ENCODE data around the gene LIMK1.
"Not testable (repeated sequence)": the region's sequence is repeated elsewhere in the genome, so short reads cannot be mapped to it uniquely, and the experiment has no call there.

The LIMK1 gene

DNA sequence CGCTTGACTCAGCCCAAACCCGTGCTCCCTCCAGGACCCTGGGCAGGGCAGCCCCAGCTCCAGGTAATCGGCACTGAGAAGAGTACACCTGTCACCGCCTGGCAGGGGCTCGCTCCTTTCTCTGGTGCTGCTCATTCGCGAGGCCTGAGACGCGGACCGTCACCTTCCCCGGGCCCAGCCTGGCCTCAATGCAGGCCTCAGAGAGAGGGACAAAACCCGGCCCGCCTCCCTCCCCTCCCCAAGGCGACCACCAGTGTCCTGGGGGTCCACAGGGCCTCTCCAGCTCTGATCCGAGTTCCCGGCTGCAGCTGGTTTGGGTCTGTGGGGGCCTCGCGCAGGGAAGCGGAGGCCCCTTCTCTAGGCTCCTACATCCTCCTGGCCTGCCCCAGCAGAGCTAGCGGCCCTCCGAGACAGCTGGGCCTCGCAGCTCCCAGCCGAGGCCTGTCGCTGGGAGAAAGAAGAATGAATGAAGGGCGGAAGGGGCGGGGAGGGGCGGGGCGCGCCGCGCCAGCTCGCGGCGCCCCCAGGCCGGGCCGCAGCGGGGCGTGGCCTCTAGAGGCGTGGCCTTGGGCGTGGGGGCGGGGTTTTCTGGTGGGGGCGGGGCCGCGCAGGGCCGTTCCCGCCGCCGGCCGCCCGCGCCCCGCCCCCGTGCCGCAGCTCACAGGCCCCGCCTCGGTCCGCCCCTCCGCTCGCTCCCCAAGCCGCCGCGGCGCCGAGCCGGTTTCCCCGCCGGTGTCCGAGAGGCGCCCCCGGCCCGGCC lies at the start of gene LIMK1:
Gene LIMK1 (plus strand): TSS at position 688 of the 760 bp plus-strand sequence. CDS start 187 bp downstream, outside the sequence.
- peak; percentile 83 for ATAC-seq
- peak; percentile 76 to 87 for DNase-seq (ENCODE audit: low spot score in 2 of 2)
- Mint-ChIP-seq H3K9me3 (no peaks in the 10 kb centered on the region), H3K4me3 (peak within 1 kb of the TSS; percentile 89), H3K27ac (peak within 1 kb of the TSS; percentile 85), H3K36me3 (peaks cover 32% of the 10 kb centered on the region), H3K4me1 (peaks cover 21% of the 10 kb centered on the region)

DNA sequence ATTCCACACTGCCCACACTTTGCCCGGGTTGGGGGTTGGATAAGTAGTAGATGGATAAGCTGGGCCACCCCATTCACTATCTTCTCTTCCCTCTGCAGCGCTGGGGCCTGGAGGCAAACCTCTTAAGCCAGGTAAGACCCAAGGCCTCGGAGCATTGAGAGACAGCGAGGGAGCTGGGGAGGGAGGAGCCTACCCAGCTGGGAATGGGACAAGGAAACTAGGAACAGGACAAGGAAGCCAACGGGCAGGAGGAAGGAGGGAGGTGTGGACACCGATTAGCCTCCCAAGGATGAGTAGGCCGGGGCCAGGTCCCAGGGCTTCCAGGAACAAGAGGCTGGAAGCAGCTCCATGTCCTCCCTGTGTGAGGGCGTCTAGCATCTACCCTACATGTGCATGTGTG lies 46.0 kb upstream of the LIMK1 start:
- no peaks in the 10 kb centered on the region for H3K9me3 Mint-ChIP-seq
- DNase-seq (ENCODE audit: low spot score in 2 of 2) (no peak), ATAC-seq (no peak)
- H3K36me3 Mint-ChIP-seq = no peaks in the 10 kb centered on the region
- H3K4me1 Mint-ChIP-seq = no peaks in the 10 kb centered on the region
- no peak overlapping the region for H3K4me3 Mint-ChIP-seq
- H3K27ac Mint-ChIP-seq = no peak overlapping the region

DNA sequence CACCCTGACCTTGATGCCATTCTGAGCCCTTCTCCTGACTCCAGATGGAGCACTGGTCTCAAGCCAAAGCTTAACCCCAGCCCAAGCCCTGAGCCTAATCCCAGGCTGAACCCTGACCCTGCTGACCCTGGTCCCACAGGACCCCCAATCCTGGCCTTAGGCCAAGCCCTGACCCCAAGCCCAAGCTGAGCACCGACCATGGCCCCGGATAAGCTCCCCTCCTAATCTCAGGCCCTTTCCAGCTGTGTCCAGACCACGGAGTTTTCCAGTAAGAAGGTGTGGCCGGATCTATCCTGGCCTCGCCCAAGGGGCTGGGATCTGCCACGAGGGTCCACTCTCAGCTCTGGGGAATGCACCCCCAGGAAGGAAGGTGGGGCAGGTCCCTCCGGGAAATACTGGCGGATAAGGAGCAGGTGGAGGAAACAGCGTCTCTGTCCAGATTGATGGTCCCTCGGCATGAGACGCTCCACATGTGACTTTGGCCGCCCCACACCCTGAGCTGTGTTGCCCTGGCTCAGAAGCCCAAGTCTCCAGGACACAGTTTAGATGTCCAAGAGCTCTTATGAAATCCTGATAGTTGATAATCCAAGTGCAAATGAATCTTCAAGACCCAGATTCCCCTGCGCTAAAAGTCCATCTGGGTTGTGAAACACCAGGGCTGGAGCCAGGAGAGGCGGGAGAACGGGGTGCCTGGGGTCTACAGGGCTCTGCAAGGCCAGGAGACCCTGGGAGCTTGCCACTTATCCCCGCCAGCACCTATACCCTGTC lies 45.2 kb upstream of the LIMK1 start:
- no peak for ATAC-seq
- no peaks in the 10 kb centered on the region for H3K36me3 Mint-ChIP-seq
- no peaks in the 10 kb centered on the region for H3K4me1 Mint-ChIP-seq
- no peak overlapping the region for H3K4me3 Mint-ChIP-seq
- no peaks in the 10 kb centered on the region for H3K9me3 Mint-ChIP-seq
- H3K27ac Mint-ChIP-seq = no peak overlapping the region
- DNase-seq (ENCODE audit: low spot score in 2 of 2) = no peak

DNA sequence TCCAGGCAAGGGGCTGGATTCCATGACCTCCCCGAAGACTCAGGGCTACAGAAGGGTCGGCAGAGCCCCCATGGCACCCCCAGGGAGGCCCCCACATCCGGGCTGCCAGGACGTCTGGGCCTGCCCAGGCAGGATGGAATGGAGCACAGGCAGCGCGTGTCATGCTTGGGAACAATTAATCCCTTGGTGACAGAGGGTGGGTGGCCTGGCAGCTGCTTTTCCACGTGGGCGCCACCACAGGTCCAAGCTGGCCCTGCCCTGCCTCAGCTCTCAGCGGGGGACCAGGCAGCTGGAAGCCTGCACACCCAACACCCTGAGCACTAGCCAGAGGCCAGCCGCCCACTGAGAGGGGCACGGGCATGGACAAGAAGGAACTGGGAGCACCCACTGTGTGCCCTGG lies 44.3 kb upstream of the LIMK1 start:
- DNase-seq (ENCODE audit: low spot score in 2 of 2) = no peak
- Mint-ChIP-seq H3K9me3 (no peaks in the 10 kb centered on the region), H3K36me3 (no peaks in the 10 kb centered on the region), H3K4me3 (no peak overlapping the region), H3K4me1 (no peaks in the 10 kb centered on the region), H3K27ac (no peak overlapping the region)
- ATAC-seq = no peak

DNA sequence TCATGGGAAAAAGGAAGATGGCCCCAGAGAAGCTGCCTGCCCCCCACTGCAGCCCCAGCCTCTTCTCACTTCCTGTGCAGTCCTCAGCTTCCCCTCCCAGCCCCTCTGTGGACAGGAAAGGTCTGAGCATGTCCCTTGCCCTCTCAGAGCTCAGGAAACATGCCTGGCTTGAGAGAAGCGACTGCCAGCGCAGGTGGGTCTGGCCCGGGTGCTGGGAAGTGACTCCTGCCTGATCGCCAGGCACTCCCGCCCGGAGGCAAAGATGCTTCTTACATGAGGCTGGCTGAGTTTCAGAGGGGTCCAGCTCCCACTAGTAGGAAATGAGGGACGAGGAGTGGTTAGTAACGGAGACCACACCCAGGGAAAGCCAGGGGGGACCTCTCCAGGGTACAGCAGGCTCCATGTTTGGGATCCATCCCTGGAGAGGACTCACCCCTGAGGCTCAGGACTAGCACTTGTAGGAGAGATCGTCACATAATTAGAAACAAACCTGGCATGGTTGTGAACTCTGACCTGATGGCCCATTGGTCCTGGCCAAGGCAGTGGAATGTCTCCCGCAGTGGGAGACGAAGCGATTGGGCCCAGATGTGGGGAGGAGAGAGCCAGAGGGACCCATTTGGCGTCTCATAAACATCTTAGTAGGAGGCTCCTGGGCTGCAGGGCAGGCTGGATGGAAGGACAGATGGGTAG lies 43.4 kb upstream of the LIMK1 start:
- no peak overlapping the region for H3K27ac Mint-ChIP-seq
- DNase-seq (ENCODE audit: low spot score in 2 of 2) (no peak), ATAC-seq (no peak)
- H3K4me1 Mint-ChIP-seq = no peaks in the 10 kb centered on the region
- no peaks in the 10 kb centered on the region for H3K36me3 Mint-ChIP-seq
- H3K9me3 Mint-ChIP-seq = no peaks in the 10 kb centered on the region
- H3K4me3 Mint-ChIP-seq = no peak overlapping the region

DNA sequence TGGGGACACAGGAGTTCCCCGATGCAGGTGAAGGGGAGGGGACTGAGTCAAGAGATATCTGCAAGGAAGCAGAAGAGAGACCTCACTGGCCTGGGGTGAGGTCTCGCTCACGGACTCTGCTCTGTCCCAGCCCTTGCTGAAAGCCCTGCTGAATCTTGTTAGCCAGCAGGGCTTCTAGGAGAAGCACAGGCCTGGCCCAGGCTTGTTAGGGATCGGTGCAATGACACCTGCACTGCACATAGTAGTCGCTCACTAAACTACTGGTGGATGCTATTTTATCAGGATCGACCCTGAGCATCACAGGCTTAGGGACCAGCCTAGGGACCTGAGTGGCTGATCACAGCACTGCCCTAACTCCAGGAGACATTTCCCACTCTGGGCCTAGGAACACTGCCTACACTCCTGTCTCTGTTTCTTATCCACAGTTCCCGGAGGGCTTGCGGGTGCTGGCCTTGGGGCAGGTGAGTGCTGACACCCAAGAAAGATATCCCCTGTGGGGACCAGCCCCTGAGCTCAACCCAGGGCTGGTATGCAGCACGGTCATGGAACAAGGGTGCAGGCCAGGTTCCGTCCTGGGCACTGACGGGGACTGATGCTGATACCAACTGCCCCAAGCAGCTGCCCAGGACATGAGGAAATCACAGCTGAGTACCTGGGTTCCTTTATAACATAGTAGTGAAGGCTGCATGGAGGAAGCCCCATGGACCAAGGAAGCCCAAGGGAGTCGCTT lies 42.6 kb upstream of the LIMK1 start:
- ATAC-seq (no peak), DNase-seq (ENCODE audit: low spot score in 2 of 2) (no peak)
- Mint-ChIP-seq H3K9me3 (no peaks in the 10 kb centered on the region), H3K36me3 (no peaks in the 10 kb centered on the region), H3K27ac (no peak overlapping the region), H3K4me1 (no peaks in the 10 kb centered on the region), H3K4me3 (no peak overlapping the region)

DNA sequence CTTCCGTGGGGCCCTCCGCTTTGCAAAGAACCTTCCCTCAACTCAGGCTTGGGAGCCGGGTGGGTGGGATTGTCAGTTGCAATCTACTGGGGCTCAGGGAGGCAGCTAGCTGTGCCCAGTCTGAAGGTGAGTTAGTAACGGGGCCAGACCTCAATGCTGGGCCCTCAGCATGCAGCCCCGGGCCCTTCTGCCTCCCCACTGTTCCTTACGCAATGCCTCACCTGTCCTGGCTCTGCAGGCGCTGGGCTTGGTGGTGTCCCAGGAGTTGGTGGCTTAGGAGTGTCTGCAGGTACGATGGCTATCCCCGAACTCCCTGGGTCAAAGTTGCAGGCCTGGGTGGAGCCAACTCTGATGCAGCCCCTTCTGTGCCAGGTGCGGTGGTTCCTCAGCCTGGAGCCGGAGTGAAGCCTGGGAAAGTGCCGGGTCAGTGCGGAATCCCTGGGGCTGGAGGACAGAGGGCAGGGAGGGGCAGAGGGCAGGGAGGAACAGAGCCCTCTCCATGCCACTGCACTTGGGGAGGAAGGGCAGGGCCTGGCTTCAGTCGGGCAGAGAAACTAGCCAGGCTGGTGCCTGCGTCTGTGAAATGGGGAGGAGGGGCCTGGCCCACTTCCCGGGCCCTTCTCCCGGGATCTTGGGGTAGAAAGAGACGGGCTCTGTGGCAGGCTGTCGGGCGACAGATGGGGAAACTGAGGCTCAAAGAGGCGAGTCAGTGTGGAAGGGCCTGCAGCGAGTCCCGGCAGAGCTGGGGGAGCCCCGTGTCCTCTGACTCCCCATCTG lies 40.7 kb upstream of the LIMK1 start:
- Mint-ChIP-seq H3K4me1 (no peaks in the 10 kb centered on the region), H3K36me3 (no peaks in the 10 kb centered on the region), H3K27ac (no peak overlapping the region), H3K4me3 (no peak overlapping the region), H3K9me3 (no peaks in the 10 kb centered on the region)
- no peak for ATAC-seq
- DNase-seq (ENCODE audit: low spot score in 2 of 2) = no peak

DNA sequence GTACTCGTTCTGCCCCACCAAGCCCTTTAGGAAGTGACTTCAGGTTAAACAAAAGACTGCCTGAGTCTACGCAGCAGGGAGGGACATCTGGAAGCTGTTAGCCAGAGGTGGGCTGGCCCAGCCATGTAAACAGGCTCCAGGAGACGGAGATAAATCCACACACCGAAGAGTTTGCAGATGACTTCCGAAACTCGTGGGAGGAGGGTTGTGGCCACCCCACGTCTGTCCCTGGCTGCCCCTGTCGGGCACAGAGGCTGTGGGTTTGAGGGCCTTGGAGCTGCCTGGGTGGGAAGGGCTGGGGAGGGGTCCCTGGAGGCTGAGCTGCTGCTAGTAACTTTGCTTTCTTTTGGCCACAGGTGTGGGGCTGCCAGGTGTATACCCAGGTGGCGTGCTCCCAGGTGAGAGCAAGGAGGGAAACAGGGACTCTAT lies 40.1 kb upstream of the LIMK1 start:
- H3K27ac Mint-ChIP-seq = no peak overlapping the region
- no peaks in the 10 kb centered on the region for H3K36me3 Mint-ChIP-seq
- DNase-seq (ENCODE audit: low spot score in 2 of 2) (no peak), ATAC-seq (no peak)
- H3K4me1 Mint-ChIP-seq = no peaks in the 10 kb centered on the region
- no peak overlapping the region for H3K4me3 Mint-ChIP-seq
- H3K9me3 Mint-ChIP-seq = no peaks in the 10 kb centered on the region

DNA sequence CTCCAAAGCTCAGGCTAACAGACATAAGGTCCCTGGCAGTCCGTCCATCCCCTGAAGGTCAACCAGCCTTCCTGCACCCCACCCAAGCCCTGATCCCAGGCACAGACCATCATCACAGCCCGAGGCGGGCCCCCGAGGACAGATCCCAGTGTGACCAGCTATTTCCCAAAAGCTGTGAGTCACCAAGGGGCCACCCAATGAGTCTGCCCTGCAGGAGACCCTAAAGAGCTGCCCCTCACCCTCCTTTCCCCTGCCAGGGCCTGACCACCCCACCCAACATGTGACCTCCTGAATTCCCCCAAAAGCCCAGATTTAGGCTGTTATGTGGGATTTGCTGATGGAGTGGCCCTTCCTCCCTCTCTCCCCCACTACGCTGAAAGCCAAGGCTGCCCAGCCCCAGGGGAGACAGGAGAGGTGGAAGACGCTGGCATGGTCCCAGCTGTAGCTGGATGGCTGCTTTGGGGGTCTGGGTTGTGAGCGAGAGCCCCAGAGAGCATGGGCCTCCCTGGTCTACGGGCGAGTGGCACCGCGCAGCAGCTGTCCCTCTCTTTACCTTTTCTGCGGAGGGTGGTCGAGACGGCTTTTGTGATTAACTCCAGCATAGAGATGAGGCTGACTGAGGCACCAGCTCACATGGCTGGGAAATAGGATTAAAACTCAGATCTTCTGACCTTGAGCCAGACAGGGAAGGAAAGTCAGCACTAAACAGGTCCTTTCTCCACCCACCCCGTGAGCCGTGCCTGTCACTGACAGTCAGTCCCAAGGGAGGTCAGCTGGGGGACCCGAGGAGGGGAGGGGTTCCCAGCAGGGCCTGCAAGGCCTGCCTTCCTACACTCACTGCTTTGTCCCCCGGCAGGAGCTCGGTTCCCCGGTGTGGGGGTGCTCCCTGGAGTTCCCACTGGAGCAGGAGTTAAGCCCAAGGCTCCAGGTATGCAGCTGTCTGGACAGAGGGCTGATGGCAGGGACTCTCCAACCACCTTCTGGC lies 38.9 kb upstream of the LIMK1 start:
- ATAC-seq = no peak

DNA sequence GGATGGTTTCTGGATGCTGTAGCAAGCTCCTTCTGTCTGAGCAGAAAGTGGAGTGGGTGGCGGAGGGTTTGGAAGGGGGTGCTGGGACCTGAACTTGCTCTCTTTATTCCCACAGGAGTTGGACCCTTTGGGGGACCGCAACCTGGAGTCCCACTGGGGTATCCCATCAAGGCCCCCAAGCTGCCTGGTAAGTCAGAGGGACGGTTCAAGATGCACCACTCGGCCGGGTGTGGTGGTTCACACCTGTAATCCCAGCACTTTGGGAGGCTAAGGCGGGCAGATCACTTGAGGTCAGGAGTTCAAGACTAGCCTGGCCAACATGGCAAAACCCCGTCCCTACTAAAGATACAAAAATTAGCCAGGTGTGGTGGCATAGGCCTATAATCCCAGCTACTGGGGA lies 37.0 kb upstream of the LIMK1 start:
- not testable (repeated sequence) for H3K4me3 Mint-ChIP-seq; ATAC-seq; H3K4me1 Mint-ChIP-seq; DNase-seq (ENCODE audit: low spot score in 2 of 2); H3K27ac Mint-ChIP-seq; H3K36me3 Mint-ChIP-seq; H3K9me3 Mint-ChIP-seq

More for the DNA sequence above, 38.9 kb upstream of the LIMK1 start:
- Mint-ChIP-seq H3K27ac (no peak overlapping the region), H3K4me1 (no peaks in the 10 kb centered on the region), H3K36me3 (no peaks in the 10 kb centered on the region), H3K4me3 (no peak overlapping the region), H3K9me3 (no peaks in the 10 kb centered on the region)
- no peak for DNase-seq (ENCODE audit: low spot score in 2 of 2)

DNA sequence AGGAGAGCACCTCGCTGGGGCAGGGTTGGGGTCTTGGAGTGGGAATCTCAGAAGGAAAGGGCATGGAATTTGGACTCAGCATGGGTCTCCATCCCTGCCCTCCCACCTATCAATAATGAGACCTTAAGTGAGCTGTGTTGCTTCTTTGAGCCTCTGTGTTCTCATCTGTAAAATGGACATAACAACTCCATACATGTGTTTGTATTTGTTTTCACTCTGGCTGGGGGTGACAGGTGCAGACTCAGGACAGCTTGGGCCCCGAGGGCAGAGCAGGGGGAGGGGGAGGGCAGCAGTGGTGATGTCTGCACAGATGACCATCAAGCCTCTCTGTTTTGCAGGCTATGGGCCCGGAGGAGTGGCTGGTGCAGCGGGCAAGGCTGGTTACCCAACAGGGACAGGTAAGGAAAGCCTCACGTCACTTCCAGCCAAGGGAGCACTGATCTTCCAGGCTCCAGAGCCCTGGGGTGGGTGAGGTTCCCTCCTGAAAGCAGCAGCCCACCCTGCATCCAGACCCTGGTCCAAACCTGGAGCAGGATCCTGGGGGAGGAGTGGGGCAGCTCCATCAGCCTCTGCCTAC lies 35.7 kb upstream of the LIMK1 start:
- no peak overlapping the region for H3K27ac Mint-ChIP-seq

DNA sequence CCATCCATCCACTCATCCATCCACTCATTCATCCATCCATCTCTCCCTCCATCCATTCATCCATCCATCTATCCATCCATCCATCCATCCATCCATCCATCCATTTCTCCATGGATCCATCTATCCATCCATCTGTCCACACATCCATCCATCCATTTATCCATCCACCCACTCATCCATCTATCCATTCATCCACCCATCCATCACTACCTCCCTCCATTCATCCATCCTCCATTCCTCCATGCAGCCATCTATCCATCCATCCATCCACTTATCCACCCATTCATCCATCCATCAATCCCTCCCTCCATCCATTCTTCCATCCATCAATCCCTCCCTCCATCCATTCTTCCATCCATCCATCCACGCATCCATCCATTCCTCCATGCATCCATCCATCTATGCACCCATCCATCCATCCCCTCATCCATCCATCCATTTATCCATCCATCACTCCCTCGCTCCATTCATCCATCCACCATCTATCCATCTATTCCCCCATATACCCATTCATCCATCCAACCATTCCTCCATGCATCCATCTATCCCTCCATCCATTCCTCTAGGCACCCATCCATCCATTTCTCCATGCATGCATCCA lies 34.5 kb upstream of the LIMK1 start:
- Mint-ChIP-seq H3K36me3 (no peaks in the 10 kb centered on the region), H3K4me3 (no peak overlapping the region), H3K4me1 (peaks cover 9% of the 10 kb centered on the region), H3K9me3 (no peaks in the 10 kb centered on the region), H3K27ac (no peak overlapping the region)
- ATAC-seq (no peak), DNase-seq (ENCODE audit: low spot score in 2 of 2) (no peak)

More for the DNA sequence above, 35.7 kb upstream of the LIMK1 start:
- H3K9me3 Mint-ChIP-seq = no peaks in the 10 kb centered on the region
- no peak overlapping the region for H3K4me3 Mint-ChIP-seq
- H3K4me1 Mint-ChIP-seq = peaks cover 8% of the 10 kb centered on the region
- no peaks in the 10 kb centered on the region for H3K36me3 Mint-ChIP-seq
- DNase-seq (ENCODE audit: low spot score in 2 of 2) (no peak), ATAC-seq (no peak)

Measured in stimulated activated effector memory CD8-positive, alpha-beta T cell treated with anti-CD3 and anti-CD28 coated beads, Interleukin-12 subunit alpha, Interleukin-12 subunit beta, amount 100 ng/mL, for 72 hours (primary cell).